ENCODE results near the gene ZAP70. TPM values are rescaled to one million over a fixed set of nuclear protein-coding genes. Genes with fewer than 3 reads are reported as not detected.

The ZAP70 gene
- total and polyA plus RNA-seq, 10 of the 15 experiments (the other 5 are each of a cell fraction or from before 2014, with no cell fraction given): 0.18 to 2.9 (median 1.2) TPM; not detected in 1

- TF ChIP-seq ATF3 (IDR thresholded peaks at IDR 0.05; ENCODE audit: borderline replicate concordance, extremely low read depth, low read depth, low read length) (no peak), PAX8 (IDR thresholded peaks at IDR 0.05) (no peak), IRF3 (IDR thresholded peaks at IDR 0.05) (no peak), FOXK2 (IDR thresholded peaks at IDR 0.05) (no peak), CHD2 (IDR thresholded peaks at IDR 0.05; ENCODE audit: borderline replicate concordance, low read depth, low read length) (no peak)
- Histone ChIP-seq H2AFZ (ENCODE audit: control insufficient read depth, low read depth, low read length) (no peak overlapping the region), H4K20me1 (ENCODE audit: control insufficient read depth, insufficient read depth) (no peaks in the 10 kb centered on the region), H3K9me3 (replicated peaks; ENCODE audit: control insufficient read depth, insufficient read depth, low read length) (no peaks in the 10 kb centered on the region), H3K27me3 (replicated peaks in 1 of 2; ENCODE audit: control insufficient read depth in 2 of 2, insufficient read depth in 2 of 2, low read length in 1 of 2) (no peaks in the 10 kb centered on the region), H3K36me3 (ENCODE audit: control insufficient read depth in 2 of 2, insufficient read depth in 2 of 2, low read length in 1 of 2) (peaks cover 19 to 41% of the 10 kb centered on the region in 2 experiments), H3K4me2 (ENCODE audit: control insufficient read depth, insufficient read depth) (no peak overlapping the region), H3K9ac (ENCODE audit: control insufficient read depth, insufficient read depth, low read length) (no peak overlapping the region), H3K27ac (ENCODE audit: control insufficient read depth, insufficient read depth) (no peak overlapping the region), H3K79me2 (ENCODE audit: control insufficient read depth, insufficient read depth, low read length) (no peaks in the 10 kb centered on the region), H3K4me3 (no peak overlapping the region), H3K4me1 (ENCODE audit: control insufficient read depth, insufficient read depth, low read length) (no peaks in the 10 kb centered on the region)
- POLR2A ChIA-PET: no interaction called here
- 91% methylated on average over 20 of the region's 20 CpGs for WGBS (ENCODE audit: insufficient coverage, insufficient replicate concordance, low lambda C conversion rate, missing lambda C conversion rate)
- ATAC-seq (no peak), DNase-seq (ENCODE audit: low read depth, low spot score) (no peak), FAIRE-seq (no peak)
- CTCF ChIA-PET: no interaction called here
- intact Hi-C loops (cut with micrococcal nuclease; ENCODE audit: unreplicated experiment): no loop called here
- in situ Hi-C loops (cut with MboI): no loop called here
- RAD21 ChIA-PET (ENCODE audit: unreplicated experiment): interaction anchor here (1.4 kb wide), 1 partner anchor 622 kb away, joined by 3 read pairs; no protein-coding TSS in a partner anchor
- BruUV-seq (replicated peaks): no TSS peak
- SMC1A ChIA-PET (ENCODE audit: uncharacterized antibody, unreplicated experiment): no interaction called here
Observed at GRCh38 chr2:97763176-97763845, 49.9 kb downstream of the ZAP70 start.
